Stimulated activated CD4-positive, alpha-beta T cell treated with anti-CD3 and anti-CD28 coated beads, Interleukin-4, amount 100 ng/mL, for 1 hour (primary cell): ENCODE measurements around the gene DERA.
"Not testable (repeated sequence)": the region's sequence is repeated elsewhere in the genome, so short reads cannot be mapped to it uniquely, and the experiment has no call there.

ENCODE experiments used
- DNase-seq: peaks from one replicate; pipeline ENCODE4 v3.0.0-alpha.2; 2020

DERA gene

GRCh38 chr12:15910864-15911721, at the start of gene DERA:
TSS of gene DERA (plus strand) at chr12:15911332. CDS start at chr12:15911384, 52 bp downstream.
- DNase-seq: peak; percentile 62

- no peak for DNase-seq
Measured at GRCh38 chr12:15861404-15861803, 49.7 kb upstream of the DERA start.

- DNase-seq: no peak
Measured at GRCh38 chr12:15862840-15863239, 48.3 kb upstream of the DERA start.

GRCh38 chr12:15863372-15863771, 47.8 kb upstream of the DERA start:
- DNase-seq: no peak

- DNase-seq: no peak
Measured at GRCh38 chr12:15863984-15864383, 47.1 kb upstream of the DERA start.

GRCh38 chr12:15868186-15868585, 42.9 kb upstream of the DERA start:
- no peak for DNase-seq

- no peak for DNase-seq
Measured at GRCh38 chr12:15873556-15873955, 37.6 kb upstream of the DERA start.

GRCh38 chr12:15874556-15875145, 36.5 kb upstream of the DERA start:
- not testable (repeated sequence) for DNase-seq

GRCh38 chr12:15875863-15876262, 35.3 kb upstream of the DERA start:
- no peak for DNase-seq

- no peak for DNase-seq
Measured at GRCh38 chr12:15879413-15879812, 31.7 kb upstream of the DERA start.

- DNase-seq: no peak
Measured at GRCh38 chr12:15880721-15881120, 30.4 kb upstream of the DERA start.

GRCh38 chr12:15882118-15882971, 28.8 kb upstream of the DERA start, which contains the start of gene STRAP:
TSS of gene STRAP (plus strand) at chr12:15882387. CDS start at chr12:15882708, 321 bp downstream.
- peak; percentile 93 for DNase-seq

- no peak for DNase-seq
Measured at GRCh38 chr12:15883536-15883935, 27.6 kb upstream of the DERA start.

- no peak for DNase-seq
Measured at GRCh38 chr12:15886372-15887042, 24.6 kb upstream of the DERA start.

GRCh38 chr12:15887043-15887817, 23.9 kb upstream of the DERA start:
- DNase-seq: no peak

- no peak for DNase-seq
Measured at GRCh38 chr12:15892645-15893259, 18.4 kb upstream of the DERA start.

GRCh38 chr12:15893260-15893659, 17.9 kb upstream of the DERA start:
- DNase-seq: no peak

GRCh38 chr12:15896867-15897266, 14.3 kb upstream of the DERA start:
- no peak for DNase-seq

- DNase-seq: no peak
Measured at GRCh38 chr12:15897433-15897832, 13.7 kb upstream of the DERA start.

GRCh38 chr12:15899282-15899870, 11.8 kb upstream of the DERA start:
- no peak for DNase-seq

GRCh38 chr12:15904378-15904920, 6.7 kb upstream of the DERA start:
- no peak for DNase-seq
